ENCODE results near the gene NECAB3. TPM values are rescaled to one million over a fixed set of nuclear protein-coding genes. Genes with fewer than 3 reads are reported as not detected.
A peak's percentile ranks its signal among the peaks of the same experiment; 100 is the strongest.

NECAB3 gene
- total and polyA plus RNA-seq, 4 donors = 10.6 to 53.1 (median 23.3) TPM

- Histone ChIP-seq H3K36me3 (ENCODE audit: control insufficient read depth in 1 of 2, insufficient read depth in 2 of 2, low read length in 1 of 2) (no peaks in the 10 kb centered on the region), H3K9me3 (ENCODE audit: control insufficient read depth, low read length) (no peaks in the 10 kb centered on the region), H3K27me3 (ENCODE audit: control insufficient read depth in 1 of 2, insufficient read depth in 2 of 2, low read length in 1 of 2) (no peaks in the 10 kb centered on the region), H3K4me3 (ENCODE audit: low read length in 2 of 2) (no peak overlapping the region), H3K27ac (ENCODE audit: low read depth in 1 of 2, low read length in 2 of 2) (peak overlapping the region; percentile 34 to 90), H3K4me1 (ENCODE audit: control insufficient read depth in 1 of 2, insufficient read depth in 2 of 2, low read length in 2 of 2) (no peaks in the 10 kb centered on the region)
- 89 to 90% methylated on average over 11 of the region's 11 CpGs for WGBS, 2 donors
- intact Hi-C loops (cut with DNase I) = no loop called here
- ATAC-seq (ENCODE audit: low FRiP score) = no peak
- no peak for DNase-seq
These were observed 1.9 kb upstream of the NECAB3 start for GRCh38 chr20:33676121-33676520.

DNA sequence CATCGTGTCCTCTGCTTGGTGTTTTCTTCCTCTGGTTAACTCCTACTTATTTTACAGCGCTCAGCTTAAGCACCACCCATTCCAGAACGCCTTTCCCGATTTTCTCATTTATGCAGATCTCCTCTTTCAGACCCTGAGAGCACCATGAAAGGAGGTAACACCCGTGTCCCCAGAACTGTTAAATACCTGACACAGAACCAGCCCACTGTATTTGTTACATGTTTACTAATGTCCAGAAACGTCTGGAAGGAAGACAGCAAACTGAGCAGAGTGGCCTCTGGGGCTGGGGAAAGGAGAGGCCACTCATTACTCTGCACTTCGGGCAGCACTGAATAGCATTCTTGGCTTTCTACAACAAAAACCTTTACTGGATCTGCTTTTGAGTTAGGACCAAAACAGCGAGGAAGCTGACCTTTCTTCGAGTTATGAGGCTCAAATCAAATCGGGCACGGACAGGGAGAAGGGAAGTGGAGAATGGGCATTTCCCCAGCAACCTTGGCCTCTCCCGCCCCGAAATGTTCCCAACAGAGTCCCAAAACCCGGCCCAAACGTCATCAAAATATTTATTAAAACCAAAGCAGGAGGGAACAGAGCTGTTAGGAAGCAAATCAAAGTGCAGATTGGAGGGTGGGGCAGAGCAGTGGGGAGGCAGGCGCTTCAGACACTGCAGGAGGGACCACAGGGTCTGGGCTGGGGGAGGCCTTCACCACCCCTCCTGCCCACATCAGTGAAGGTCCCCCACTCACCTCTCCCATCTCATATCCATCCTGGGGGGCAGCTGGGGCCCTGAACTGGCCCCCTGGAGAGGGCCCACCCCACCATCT is 1.1 kb upstream of the NECAB3 start:
- no peaks in the 10 kb centered on the region for H3K36me3 ChIP-seq (ENCODE audit: control insufficient read depth in 1 of 2, insufficient read depth in 2 of 2, low read length in 1 of 2)
- H3K27ac ChIP-seq (ENCODE audit: low read depth in 1 of 2, low read length in 2 of 2) = peak overlapping the region; percentile 64 to 90
- no peaks in the 10 kb centered on the region for H3K4me1 ChIP-seq (ENCODE audit: control insufficient read depth in 1 of 2, insufficient read depth in 2 of 2, low read length in 2 of 2)
- WGBS, 2 donors = 4 to 6% methylated on average over 16 of the region's 16 CpGs
- no peak overlapping the region for H3K4me3 ChIP-seq (ENCODE audit: low read length in 2 of 2)
- DNase-seq = no peak
- ATAC-seq (ENCODE audit: low FRiP score) = peak; percentile 64
- intact Hi-C loops (cut with DNase I) = no loop called here
- H3K27me3 ChIP-seq (ENCODE audit: control insufficient read depth in 1 of 2, insufficient read depth in 2 of 2, low read length in 1 of 2) = no peaks in the 10 kb centered on the region
- H3K9me3 ChIP-seq (ENCODE audit: control insufficient read depth, low read length) = no peaks in the 10 kb centered on the region

GRCh38 chr20:33673410-33674293 is 576 bp downstream of the NECAB3 start:
- H3K27ac ChIP-seq (ENCODE audit: low read depth in 1 of 2, low read length in 2 of 2) = peak overlapping the region in 1 of 2 donors; percentile 29
- H3K27me3 ChIP-seq (ENCODE audit: control insufficient read depth in 1 of 2, insufficient read depth in 2 of 2, low read length in 1 of 2) = no peaks in the 10 kb centered on the region
- H3K4me1 ChIP-seq (ENCODE audit: control insufficient read depth in 1 of 2, insufficient read depth in 2 of 2, low read length in 2 of 2) = no peaks in the 10 kb centered on the region
- H3K9me3 ChIP-seq (ENCODE audit: control insufficient read depth, low read length) = no peaks in the 10 kb centered on the region
- ATAC-seq (ENCODE audit: low FRiP score) (no peak), DNase-seq (peak in 1 of 2 donors; percentile 50)
- intact Hi-C loops (cut with DNase I) = no loop called here
- H3K36me3 ChIP-seq (ENCODE audit: control insufficient read depth in 1 of 2, insufficient read depth in 2 of 2, low read length in 1 of 2) = no peaks in the 10 kb centered on the region
- 20 to 22% methylated on average over 25 to 29 of the region's 29 CpGs for WGBS, 2 donors
- H3K4me3 ChIP-seq (ENCODE audit: low read length in 2 of 2) = peak overlapping the region; percentile 54 to 65

DNA sequence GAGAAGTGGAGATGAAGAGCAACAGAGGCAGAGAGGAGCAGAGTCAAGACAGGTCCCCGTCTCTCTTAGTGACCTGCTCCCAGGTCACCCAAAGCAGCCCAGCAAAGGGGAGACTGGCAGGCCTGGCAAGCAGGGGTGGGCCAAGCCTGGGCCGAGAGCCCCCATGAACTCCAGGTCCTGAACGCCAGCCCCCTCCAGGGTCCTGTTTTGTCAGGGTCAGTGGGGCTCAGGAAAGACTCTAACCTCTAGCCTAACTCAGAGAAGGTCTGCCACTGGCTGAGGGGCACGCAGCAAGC is 1.2 kb downstream of the NECAB3 start:
- WGBS, 2 donors = 80 to 84% methylated on average over 4 of the region's 4 CpGs
- intact Hi-C loops (cut with DNase I) = no loop called here
- Histone ChIP-seq H3K4me1 (ENCODE audit: control insufficient read depth in 1 of 2, insufficient read depth in 2 of 2, low read length in 2 of 2) (no peaks in the 10 kb centered on the region), H3K27me3 (ENCODE audit: control insufficient read depth in 1 of 2, insufficient read depth in 2 of 2, low read length in 1 of 2) (no peaks in the 10 kb centered on the region), H3K36me3 (ENCODE audit: control insufficient read depth in 1 of 2, insufficient read depth in 2 of 2, low read length in 1 of 2) (no peaks in the 10 kb centered on the region), H3K9me3 (ENCODE audit: control insufficient read depth, low read length) (no peaks in the 10 kb centered on the region), H3K27ac (ENCODE audit: low read depth in 1 of 2, low read length in 2 of 2) (no peak overlapping the region), H3K4me3 (ENCODE audit: low read length in 2 of 2) (no peak overlapping the region)
- ATAC-seq (ENCODE audit: low FRiP score) (no peak), DNase-seq (peak in 1 of 2 donors; percentile 47)

DNA sequence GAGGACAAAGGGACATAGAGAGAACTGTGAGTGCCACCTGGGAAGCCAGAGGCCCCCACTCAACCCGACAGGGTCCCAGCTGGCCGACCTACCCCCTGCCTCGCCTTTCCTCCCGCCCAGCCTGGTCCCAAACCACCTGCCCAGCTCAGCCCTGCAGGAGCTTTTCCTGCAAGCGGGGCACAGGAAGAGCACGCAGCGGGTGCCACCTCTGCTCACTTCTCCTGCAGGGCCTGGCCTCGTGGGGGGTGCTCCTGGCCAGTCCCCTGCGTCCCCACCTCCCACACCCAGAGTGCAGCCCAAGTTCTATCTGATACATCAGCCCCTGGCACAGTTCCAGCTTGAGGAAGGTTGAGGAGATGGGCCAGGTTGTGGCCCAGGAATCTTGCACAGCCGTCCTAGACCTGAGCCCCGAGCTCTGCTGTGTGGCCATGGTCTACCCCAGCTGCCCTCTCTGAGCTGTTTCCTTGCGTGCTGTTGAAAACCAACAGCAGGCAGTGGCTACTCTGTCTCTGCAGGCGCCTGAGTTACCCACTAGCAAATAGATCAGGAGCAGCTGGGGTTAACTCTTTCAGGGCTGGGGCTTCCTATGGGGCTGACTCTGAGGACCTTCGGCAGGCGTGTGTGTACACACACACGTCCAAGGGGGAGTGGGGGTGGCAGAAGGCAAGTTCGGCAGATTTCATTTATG is 1.7 kb downstream of the NECAB3 start:
- WGBS, 2 donors = 71 to 75% methylated on average over 17 of the region's 17 CpGs
- no peaks in the 10 kb centered on the region for H3K36me3 ChIP-seq (ENCODE audit: control insufficient read depth in 1 of 2, insufficient read depth in 2 of 2, low read length in 1 of 2)
- H3K27ac ChIP-seq (ENCODE audit: low read depth in 1 of 2, low read length in 2 of 2) = no peak overlapping the region
- ATAC-seq (ENCODE audit: low FRiP score) (no peak), DNase-seq (no peak)
- H3K4me3 ChIP-seq (ENCODE audit: low read length in 2 of 2) = no peak overlapping the region
- no peaks in the 10 kb centered on the region for H3K27me3 ChIP-seq (ENCODE audit: control insufficient read depth in 1 of 2, insufficient read depth in 2 of 2, low read length in 1 of 2)
- H3K4me1 ChIP-seq (ENCODE audit: control insufficient read depth in 1 of 2, insufficient read depth in 2 of 2, low read length in 2 of 2) = no peaks in the 10 kb centered on the region
- no peaks in the 10 kb centered on the region for H3K9me3 ChIP-seq (ENCODE audit: control insufficient read depth, low read length)
- intact Hi-C loops (cut with DNase I) = no loop called here

GRCh38 chr20:33671573-33672288 is 2.5 kb downstream of the NECAB3 start:
- no peaks in the 10 kb centered on the region for H3K4me1 ChIP-seq (ENCODE audit: control insufficient read depth in 1 of 2, insufficient read depth in 2 of 2, low read length in 2 of 2)

GRCh38 chr20:33670715-33671499 is 3.3 kb downstream of the NECAB3 start:
- intact Hi-C loops (cut with DNase I) = no loop called here
- 68 to 83% methylated on average over 6 of the region's 6 CpGs for WGBS, 2 donors
- H3K4me1 ChIP-seq (ENCODE audit: control insufficient read depth in 1 of 2, insufficient read depth in 2 of 2, low read length in 2 of 2) = no peaks in the 10 kb centered on the region
- no peaks in the 10 kb centered on the region for H3K9me3 ChIP-seq (ENCODE audit: control insufficient read depth, low read length)
- ATAC-seq (ENCODE audit: low FRiP score) (no peak), DNase-seq (no peak)
- H3K27me3 ChIP-seq (ENCODE audit: control insufficient read depth in 1 of 2, insufficient read depth in 2 of 2, low read length in 1 of 2) = no peaks in the 10 kb centered on the region
- H3K27ac ChIP-seq (ENCODE audit: low read depth in 1 of 2, low read length in 2 of 2) = no peak overlapping the region
- H3K4me3 ChIP-seq (ENCODE audit: low read length in 2 of 2) = no peak overlapping the region
- no peaks in the 10 kb centered on the region for H3K36me3 ChIP-seq (ENCODE audit: control insufficient read depth in 1 of 2, insufficient read depth in 2 of 2, low read length in 1 of 2)

More at GRCh38 chr20:33671573-33672288, 2.5 kb downstream of the NECAB3 start:
- no peaks in the 10 kb centered on the region for H3K27me3 ChIP-seq (ENCODE audit: control insufficient read depth in 1 of 2, insufficient read depth in 2 of 2, low read length in 1 of 2)
- H3K4me3 ChIP-seq (ENCODE audit: low read length in 2 of 2) = no peak overlapping the region
- H3K27ac ChIP-seq (ENCODE audit: low read depth in 1 of 2, low read length in 2 of 2) = no peak overlapping the region
- no peak for ATAC-seq (ENCODE audit: low FRiP score)
- H3K36me3 ChIP-seq (ENCODE audit: control insufficient read depth in 1 of 2, insufficient read depth in 2 of 2, low read length in 1 of 2) = no peaks in the 10 kb centered on the region
- no peaks in the 10 kb centered on the region for H3K9me3 ChIP-seq (ENCODE audit: control insufficient read depth, low read length)
- DNase-seq = no peak
- intact Hi-C loops (cut with DNase I) = no loop called here
- WGBS, 2 donors = 73 to 80% methylated on average over 8 of the region's 8 CpGs
